HepG2 (cell line): ENCODE measurements around the gene FOXA1. TPM values are rescaled to one million over a fixed set of nuclear protein-coding genes. Genes with fewer than 3 reads are reported as not detected.

Experiments used
- AHR ChIP-seq: IDR thresholded peaks from 2 replicates; pipeline ENCODE4 v1.6.1; 2018; ENCODE audit warnings: missing genetic modification reagents, missing compliant biosample characterization
- DRAP1 ChIP-seq: IDR thresholded peaks from 2 replicates; pipeline ENCODE4 v1.6.1; 2016; ENCODE audit warnings: missing genetic modification reagents, missing compliant biosample characterization
- HMG20A ChIP-seq: IDR thresholded peaks from 2 replicates; pipeline ENCODE4 v1.6.1; 2016; ENCODE audit warnings: borderline replicate concordance
- NBN ChIP-seq: fragments of 450-650 bp; conservative IDR thresholded peaks from 2 replicates; pipeline ENCODE4 v1.6.1; 2017
- NR2F2 ChIP-seq: IDR thresholded peaks from 2 replicates; pipeline ENCODE4 v1.6.1; 2012; ENCODE audit warnings: low read depth, inconsistent platforms, borderline replicate concordance
- PATZ1 ChIP-seq: sonication (generic); formaldehyde crosslinking; IDR thresholded peaks from 2 replicates; pipeline ENCODE4 v1.4.0; 2020; ENCODE audit warnings: missing genetic modification reagents
- TP53 ChIP-seq: sonication (generic); formaldehyde crosslinking; conservative IDR thresholded peaks from 2 replicates; pipeline ENCODE4 v1.4.0; 2020; ENCODE audit warnings: missing genetic modification reagents
- TSC22D2 ChIP-seq: sonication (generic); formaldehyde crosslinking; IDR thresholded peaks from 2 replicates; pipeline ENCODE4 v1.5.1; 2020; ENCODE audit warnings: missing genetic modification reagents, mild to moderate bottlenecking, borderline replicate concordance
- ZNF124 ChIP-seq: sonication (generic); formaldehyde crosslinking; IDR thresholded peaks from 2 replicates; pipeline ENCODE4 v1.4.0; 2020; ENCODE audit warnings: missing genetic modification reagents
- ZNF33A ChIP-seq: sonication (generic); formaldehyde crosslinking; IDR thresholded peaks from 2 replicates; pipeline ENCODE4 v1.5.1; 2020; ENCODE audit warnings: missing genetic modification reagents, mild to moderate bottlenecking, moderate library complexity, borderline replicate concordance
- ZNF674 ChIP-seq: sonication (generic); formaldehyde crosslinking; IDR thresholded peaks from 2 replicates; pipeline ENCODE4 v1.5.0; 2020; ENCODE audit warnings: low read depth, mild to moderate bottlenecking, missing genetic modification reagents
- ZNF740 ChIP-seq: sonication (generic); formaldehyde crosslinking; IDR thresholded peaks from 2 replicates; pipeline ENCODE4 v1.4.0; 2020; ENCODE audit warnings: missing genetic modification reagents
- polyA plus RNA-seq, 8 experiments: library from polyadenylated mRNA; depleted of rRNA in 3 of 8; stranded (reverse) in 7 of 8; unstranded in 1 of 8; fragments of >200 nt; fragmentation: Illumina TruSeq in 4 of 8; extraction: Trizol in 4 of 8; gene quantifications; 2 replicates each; pipeline versions ENCODE4 v1.2.1 to v1.2.3, GENCODE V29; 2011 to 2016; ENCODE audit warnings: low read depth in 4 of 8, missing spikeins in 1 of 8, mixed read lengths in 1 of 8; ENCODE audit not compliant: insufficient read depth in 1 of 8
- total RNA-seq, 5 experiments: library from RNA; depleted of rRNA; stranded (reverse); fragments of >200 nt; fragmentation: Illumina TruSeq; extraction: Trizol; gene quantifications; 2 replicates each; pipeline ENCODE4 v1.2.3, GENCODE V29; 2016; ENCODE audit warnings: low read depth in 1 of 5
- TF ChIP-seq, protein P1 (sequence below): sonication (generic); formaldehyde crosslinking; IDR thresholded peaks from 2 replicates; pipeline ENCODE4 v1.4.0; 2020; ENCODE audit warnings: missing genetic modification reagents, borderline replicate concordance
- TF ChIP-seq, protein P2 (sequence below): fragments of 450-650 bp; IDR thresholded peaks from 2 replicates; pipeline ENCODE4 v1.6.1; 2016
- TF ChIP-seq, protein P3 (sequence below): sonication (generic); formaldehyde crosslinking; IDR thresholded peaks from 2 replicates; pipeline ENCODE4 v1.4.0; 2020; ENCODE audit warnings: mild to moderate bottlenecking, missing genetic modification reagents
- TF ChIP-seq, protein P4 (sequence below): sonication (generic); formaldehyde crosslinking; IDR thresholded peaks from 2 replicates; pipeline ENCODE4 v1.4.0; 2020; ENCODE audit warnings: missing genetic modification reagents

The FOXA1 gene
- total and polyA plus RNA-seq, 2 of the 13 experiments (the other 11 are each of a cell fraction or from before 2014, with no cell fraction given), result 43.4 to 58.6 TPM

- TF ChIP-seq, protein P1, sequence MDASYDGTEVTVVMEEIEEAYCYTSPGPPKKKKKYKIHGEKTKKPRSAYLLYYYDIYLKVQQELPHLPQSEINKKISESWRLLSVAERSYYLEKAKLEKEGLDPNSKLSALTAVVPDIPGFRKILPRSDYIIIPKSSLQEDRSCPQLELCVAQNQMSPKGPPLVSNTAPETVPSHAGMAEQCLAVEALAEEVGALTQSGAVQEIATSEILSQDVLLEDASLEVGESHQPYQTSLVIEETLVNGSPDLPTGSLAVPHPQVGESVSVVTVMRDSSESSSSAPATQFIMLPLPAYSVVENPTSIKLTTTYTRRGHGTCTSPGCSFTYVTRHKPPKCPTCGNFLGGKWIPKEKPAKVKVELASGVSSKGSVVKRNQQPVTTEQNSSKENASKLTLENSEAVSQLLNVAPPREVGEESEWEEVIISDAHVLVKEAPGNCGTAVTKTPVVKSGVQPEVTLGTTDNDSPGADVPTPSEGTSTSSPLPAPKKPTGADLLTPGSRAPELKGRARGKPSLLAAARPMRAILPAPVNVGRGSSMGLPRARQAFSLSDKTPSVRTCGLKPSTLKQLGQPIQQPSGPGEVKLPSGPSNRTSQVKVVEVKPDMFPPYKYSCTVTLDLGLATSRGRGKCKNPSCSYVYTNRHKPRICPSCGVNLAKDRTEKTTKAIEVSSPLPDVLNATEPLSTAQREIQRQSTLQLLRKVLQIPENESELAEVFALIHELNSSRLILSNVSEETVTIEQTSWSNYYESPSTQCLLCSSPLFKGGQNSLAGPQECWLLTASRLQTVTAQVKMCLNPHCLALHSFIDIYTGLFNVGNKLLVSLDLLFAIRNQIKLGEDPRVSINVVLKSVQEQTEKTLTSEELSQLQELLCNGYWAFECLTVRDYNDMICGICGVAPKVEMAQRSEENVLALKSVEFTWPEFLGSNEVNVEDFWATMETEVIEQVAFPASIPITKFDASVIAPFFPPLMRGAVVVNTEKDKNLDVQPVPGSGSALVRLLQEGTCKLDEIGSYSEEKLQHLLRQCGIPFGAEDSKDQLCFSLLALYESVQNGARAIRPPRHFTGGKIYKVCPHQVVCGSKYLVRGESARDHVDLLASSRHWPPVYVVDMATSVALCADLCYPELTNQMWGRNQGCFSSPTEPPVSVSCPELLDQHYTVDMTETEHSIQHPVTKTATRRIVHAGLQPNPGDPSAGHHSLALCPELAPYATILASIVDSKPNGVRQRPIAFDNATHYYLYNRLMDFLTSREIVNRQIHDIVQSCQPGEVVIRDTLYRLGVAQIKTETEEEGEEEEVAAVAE (CRISPR knock-in tag), result peak; percentile 84; the same call in 1 of the 2 replicates
- TF ChIP-seq ZNF33A (CRISPR knock-in tag) (no peak), PATZ1 (CRISPR knock-in tag) (peak; percentile 98), TSC22D2 (CRISPR knock-in tag) (peak; percentile 79; the same call in 1 of the 2 replicates), NR2F2 (no peak), HMG20A (CRISPR knock-in tag) (peak; percentile 76), NBN (no peak), DRAP1 (CRISPR knock-in tag) (peak; percentile 49), TP53 (CRISPR knock-in tag) (peak; percentile 94), AHR (no peak; the same call in none of the 2 replicates), ZNF674 (CRISPR knock-in tag) (no peak), ZNF124 (peak; percentile 89), ZNF740 (CRISPR knock-in tag) (peak; percentile 46)
- TF ChIP-seq, protein P2, sequence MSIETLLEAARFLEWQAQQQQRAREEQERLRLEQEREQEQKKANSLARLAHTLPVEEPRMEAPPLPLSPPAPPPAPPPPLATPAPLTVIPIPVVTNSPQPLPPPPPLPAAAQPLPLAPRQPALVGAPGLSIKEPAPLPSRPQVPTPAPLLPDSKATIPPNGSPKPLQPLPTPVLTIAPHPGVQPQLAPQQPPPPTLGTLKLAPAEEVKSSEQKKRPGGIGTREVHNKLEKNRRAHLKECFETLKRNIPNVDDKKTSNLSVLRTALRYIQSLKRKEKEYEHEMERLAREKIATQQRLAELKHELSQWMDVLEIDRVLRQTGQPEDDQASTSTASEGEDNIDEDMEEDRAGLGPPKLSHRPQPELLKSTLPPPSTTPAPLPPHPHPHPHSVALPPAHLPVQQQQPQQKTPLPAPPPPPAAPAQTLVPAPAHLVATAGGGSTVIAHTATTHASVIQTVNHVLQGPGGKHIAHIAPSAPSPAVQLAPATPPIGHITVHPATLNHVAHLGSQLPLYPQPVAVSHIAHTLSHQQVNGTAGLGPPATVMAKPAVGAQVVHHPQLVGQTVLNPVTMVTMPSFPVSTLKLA, result no peak
- TF ChIP-seq, protein P3, sequence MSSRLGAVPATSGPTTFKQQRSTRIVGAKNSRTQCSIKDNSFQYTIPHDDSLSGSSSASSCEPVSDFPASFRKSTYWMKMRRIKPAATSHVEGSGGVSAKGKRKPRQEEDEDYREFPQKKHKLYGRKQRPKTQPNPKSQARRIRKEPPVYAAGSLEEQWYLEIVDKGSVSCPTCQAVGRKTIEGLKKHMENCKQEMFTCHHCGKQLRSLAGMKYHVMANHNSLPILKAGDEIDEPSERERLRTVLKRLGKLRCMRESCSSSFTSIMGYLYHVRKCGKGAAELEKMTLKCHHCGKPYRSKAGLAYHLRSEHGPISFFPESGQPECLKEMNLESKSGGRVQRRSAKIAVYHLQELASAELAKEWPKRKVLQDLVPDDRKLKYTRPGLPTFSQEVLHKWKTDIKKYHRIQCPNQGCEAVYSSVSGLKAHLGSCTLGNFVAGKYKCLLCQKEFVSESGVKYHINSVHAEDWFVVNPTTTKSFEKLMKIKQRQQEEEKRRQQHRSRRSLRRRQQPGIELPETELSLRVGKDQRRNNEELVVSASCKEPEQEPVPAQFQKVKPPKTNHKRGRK (CRISPR knock-in tag), result no peak
- TF ChIP-seq, protein P4, sequence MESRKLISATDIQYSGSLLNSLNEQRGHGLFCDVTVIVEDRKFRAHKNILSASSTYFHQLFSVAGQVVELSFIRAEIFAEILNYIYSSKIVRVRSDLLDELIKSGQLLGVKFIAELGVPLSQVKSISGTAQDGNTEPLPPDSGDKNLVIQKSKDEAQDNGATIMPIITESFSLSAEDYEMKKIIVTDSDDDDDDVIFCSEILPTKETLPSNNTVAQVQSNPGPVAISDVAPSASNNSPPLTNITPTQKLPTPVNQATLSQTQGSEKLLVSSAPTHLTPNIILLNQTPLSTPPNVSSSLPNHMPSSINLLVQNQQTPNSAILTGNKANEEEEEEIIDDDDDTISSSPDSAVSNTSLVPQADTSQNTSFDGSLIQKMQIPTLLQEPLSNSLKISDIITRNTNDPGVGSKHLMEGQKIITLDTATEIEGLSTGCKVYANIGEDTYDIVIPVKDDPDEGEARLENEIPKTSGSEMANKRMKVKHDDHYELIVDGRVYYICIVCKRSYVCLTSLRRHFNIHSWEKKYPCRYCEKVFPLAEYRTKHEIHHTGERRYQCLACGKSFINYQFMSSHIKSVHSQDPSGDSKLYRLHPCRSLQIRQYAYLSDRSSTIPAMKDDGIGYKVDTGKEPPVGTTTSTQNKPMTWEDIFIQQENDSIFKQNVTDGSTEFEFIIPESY (CRISPR knock-in tag), result no peak; the same call in 1 of the 2 replicates
Measured at GRCh38 chr14:37602605-37603453, 7.8 kb upstream of the FOXA1 start (continued).
